ENCODE results near the gene ARSB. TPM values are rescaled to one million over a fixed set of nuclear protein-coding genes. Genes with fewer than 3 reads are reported as not detected.

ARSB gene
- total and polyA plus RNA-seq, 9 of the 15 experiments (the other 6 are each of a cell fraction or from before 2014, with no cell fraction given): 0.52 to 4.6 (median 2.4) TPM

DNA sequence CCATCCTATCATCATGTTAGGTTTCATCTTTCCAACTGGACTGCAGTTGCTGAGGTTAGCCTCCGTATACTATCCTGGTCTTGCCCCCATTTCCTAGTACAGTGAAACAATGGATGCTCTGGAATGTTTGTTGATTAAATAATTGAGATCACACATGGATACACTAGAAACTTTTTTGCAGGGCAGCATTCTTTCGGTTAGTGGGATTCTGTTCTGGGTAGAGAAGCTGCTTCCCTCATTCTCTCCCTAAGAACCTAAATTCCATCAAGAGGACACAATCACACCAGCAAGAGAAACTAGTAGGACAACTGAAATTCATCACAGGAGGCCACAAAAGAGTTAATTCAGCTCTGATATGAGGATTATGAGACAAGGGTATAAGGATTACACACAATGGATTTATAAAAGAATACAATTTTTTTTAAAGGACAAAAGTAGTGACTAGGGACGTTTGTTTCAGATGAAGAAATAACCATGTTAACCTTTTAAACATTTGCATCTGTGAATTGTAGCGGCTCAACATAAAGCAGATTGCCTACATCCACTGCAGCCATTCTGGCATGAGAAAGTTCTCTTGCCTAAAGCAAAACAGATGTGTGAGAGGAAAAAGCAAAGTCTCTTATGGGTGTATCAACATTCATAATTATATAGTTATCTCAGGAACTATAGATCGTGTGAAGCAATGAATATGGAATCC is 173.8 kb downstream of the ARSB start (continued):
- TF ChIP-seq ZBTB1 (CRISPR knock-in tag; IDR thresholded peaks at IDR 0.05; ENCODE audit: borderline replicate concordance, low read depth) (no peak), KLF10 (CRISPR knock-in tag; IDR thresholded peaks at IDR 0.05) (no peak), CBFB (CRISPR knock-in tag; IDR thresholded peaks at IDR 0.05) (no peak)

DNA sequence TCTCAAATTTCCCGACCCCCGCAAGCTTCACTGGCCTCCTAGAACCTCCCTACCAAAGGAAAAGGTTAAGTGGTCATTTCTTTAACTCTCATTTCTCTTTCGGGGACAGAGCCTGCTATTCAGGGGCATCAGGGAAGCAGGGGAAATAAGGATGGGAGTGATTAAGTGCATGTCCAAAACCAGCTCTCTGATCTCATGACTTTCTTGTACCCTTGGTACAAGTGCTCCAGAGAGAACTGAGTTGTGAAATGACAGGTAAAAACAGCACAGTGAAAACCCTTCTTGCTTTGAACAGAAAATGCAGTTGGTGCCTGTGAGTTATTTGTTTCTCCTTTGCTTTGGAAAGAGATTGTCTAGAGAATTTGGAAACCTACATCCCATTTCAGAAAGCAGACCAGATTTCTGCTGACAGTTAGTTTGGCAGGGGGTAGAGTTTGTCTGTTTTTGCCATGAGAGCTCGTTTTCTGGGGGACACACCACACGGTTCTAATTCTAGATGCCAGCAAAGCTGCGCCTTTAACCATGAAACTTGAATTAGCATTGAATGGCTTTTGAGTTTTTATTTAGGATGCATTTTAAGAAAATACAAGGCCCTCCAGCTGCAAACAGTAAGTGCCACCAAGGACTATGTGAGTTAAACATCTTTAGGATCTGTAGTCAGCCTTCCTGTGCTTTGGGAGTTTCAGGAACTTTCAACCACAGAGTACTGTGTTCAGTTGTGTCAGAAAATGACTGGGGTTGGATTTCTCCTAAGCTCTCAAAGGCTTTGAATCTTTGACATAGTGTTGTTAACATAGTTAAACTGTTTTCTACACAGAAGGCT is 174.8 kb downstream of the ARSB start:
- Histone ChIP-seq H3K9ac (ENCODE audit: insufficient read depth in 1 of 2, low read depth in 2 of 2, low read length in 2 of 2) (no peak overlapping the region), H3K4me1 (replicated peaks in 1 of 2; ENCODE audit: control insufficient read depth in 2 of 2, insufficient read depth in 2 of 2, low read length in 2 of 2) (peaks cover 0 to 2% of the 10 kb centered on the region in 2 experiments; a peak in 3 of 5 replicates), H3K79me2 (ENCODE audit: control insufficient read depth, insufficient read depth, low read length) (no peaks in the 10 kb centered on the region), H3K4me3 (no peak overlapping the region), H3K9me3 (replicated peaks; ENCODE audit: control insufficient read depth, insufficient read depth, low read depth, low read length) (no peaks in the 10 kb centered on the region), H3K4me2 (ENCODE audit: insufficient read depth, low read length) (no peak overlapping the region), H3K9me1 (ENCODE audit: control insufficient read depth, insufficient read depth, low read length) (no peaks in the 10 kb centered on the region), H3K27ac (ENCODE audit: extremely low read depth, low read depth, low read length) (no peak overlapping the region), H3K27me3 (ENCODE audit: control insufficient read depth in 2 of 2, insufficient read depth in 2 of 2, low read length in 2 of 2) (peaks cover 6 to 14% of the 10 kb centered on the region in 2 experiments), H2AFZ (ENCODE audit: low read depth, low read length) (no peak overlapping the region), H4K20me1 (replicated peaks; ENCODE audit: control insufficient read depth, insufficient read depth, low read length) (no peaks in the 10 kb centered on the region), H3K36me3 (ENCODE audit: control insufficient read depth, insufficient read depth, low read length) (no peaks in the 10 kb centered on the region)
- CTCF ChIA-PET (ENCODE audit: low intra/inter-chr PET ratio): no interaction called here
- intact Hi-C loops (cut with micrococcal nuclease) (no loop called here), in situ Hi-C loops (cut with MboI) (no loop called here)
- 5% methylated on average over 6 of the region's 6 CpGs for WGBS (ENCODE audit: insufficient coverage, low coverage, missing lambda C conversion rate)
- FAIRE-seq: no peak
- POLR2A ChIA-PET: interaction anchor here (0.7 to 2.5 kb wide), 2 partner anchors 11 to 162 kb away, joined by 3 to 10 read pairs; no protein-coding TSS in a partner anchor
- no peak for ATAC-seq
- TF ChIP-seq GTF2E2 (tag; IDR thresholded peaks at IDR 0.05): no peak
- no peak for DNase-seq (ENCODE audit: extremely low read depth in 1 of 4, low spot score in 3 of 4)
- no TSS peak for BruUV-seq (replicated peaks)

Data from K562 (cell line).